LHCN-M2 (cell line): ENCODE results near the gene PLXNA4. TPM values are rescaled to one million over a fixed set of nuclear protein-coding genes. Genes with fewer than 3 reads are reported as not detected.

Experiments
- DNase-seq: peaks from one replicate; pipeline ENCODE4 v3.0.0-alpha.2; 2012; ENCODE audit warnings: low read depth
- total RNA-seq: library from RNA; depleted of rRNA; stranded (reverse); fragments of >200 nt; gene quantifications from 2 replicates; pipeline ENCODE4 v1.2.3, GENCODE V29; 2014

PLXNA4 gene
- total RNA-seq, 1 experiment from 2014 or later = not detected

- DNase-seq = no peak
These were observed 16.1 kb upstream of the PLXNA4 start for GRCh38 chr7:132592231-132592920.

DNA sequence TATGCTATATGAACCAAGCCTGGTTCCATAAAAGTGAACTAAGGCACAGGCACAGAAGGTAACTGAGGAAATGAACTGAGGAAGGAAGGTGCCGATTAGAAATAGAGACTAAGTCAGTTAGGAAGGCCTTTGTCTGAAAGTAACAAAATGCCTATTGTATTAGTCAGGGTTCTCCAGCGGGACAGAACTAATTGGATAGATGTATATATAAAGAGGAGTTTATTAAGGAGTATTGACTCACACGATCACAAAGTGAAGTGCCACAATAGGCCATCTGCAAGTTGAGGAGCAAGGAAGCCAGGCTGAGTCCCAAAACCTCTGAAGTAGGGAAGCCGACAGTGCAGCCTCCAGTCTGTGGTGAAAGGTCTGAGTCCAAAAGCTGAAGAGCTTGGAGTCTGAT, 13.9 kb upstream of the PLXNA4 start:
- DNase-seq = no peak

- DNase-seq = no peak
These were observed 12.3 kb upstream of the PLXNA4 start for GRCh38 chr7:132588596-132588995.

GRCh38 chr7:132584796-132585494, 8.7 kb upstream of the PLXNA4 start:
- no peak for DNase-seq

- no peak for DNase-seq
These were observed 5.2 kb upstream of the PLXNA4 start for GRCh38 chr7:132581431-132581830.

DNA sequence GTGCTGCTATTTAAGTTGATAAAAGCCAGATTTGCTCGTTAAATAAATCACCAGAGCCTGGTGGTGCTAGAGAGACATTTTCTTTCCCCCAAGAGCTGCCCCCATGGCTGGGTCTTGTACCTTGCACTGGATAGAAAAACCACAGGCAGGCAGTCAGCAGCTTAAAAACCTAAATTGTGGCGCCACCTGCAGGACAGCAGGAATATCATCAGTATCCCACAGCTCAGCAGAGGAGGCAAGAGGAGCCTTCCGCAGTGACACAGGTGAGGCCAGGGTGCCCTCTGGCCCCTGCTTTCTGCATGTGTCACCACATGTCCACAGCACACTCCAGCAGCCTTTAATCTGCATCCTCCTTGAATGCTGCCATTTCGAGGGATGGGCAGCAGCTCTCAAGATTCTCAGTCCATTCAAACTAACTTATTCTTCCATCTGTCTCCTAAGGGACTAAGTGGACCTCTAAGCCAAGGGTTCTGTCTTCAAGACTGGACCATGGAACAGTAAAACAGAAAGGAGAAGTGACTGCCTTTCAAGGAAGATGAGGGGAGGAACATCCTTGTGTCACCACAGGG, 4.5 kb upstream of the PLXNA4 start:
- DNase-seq = peak; percentile 61

GRCh38 chr7:132580277-132580676, 4.0 kb upstream of the PLXNA4 start:
- no peak for DNase-seq

DNA sequence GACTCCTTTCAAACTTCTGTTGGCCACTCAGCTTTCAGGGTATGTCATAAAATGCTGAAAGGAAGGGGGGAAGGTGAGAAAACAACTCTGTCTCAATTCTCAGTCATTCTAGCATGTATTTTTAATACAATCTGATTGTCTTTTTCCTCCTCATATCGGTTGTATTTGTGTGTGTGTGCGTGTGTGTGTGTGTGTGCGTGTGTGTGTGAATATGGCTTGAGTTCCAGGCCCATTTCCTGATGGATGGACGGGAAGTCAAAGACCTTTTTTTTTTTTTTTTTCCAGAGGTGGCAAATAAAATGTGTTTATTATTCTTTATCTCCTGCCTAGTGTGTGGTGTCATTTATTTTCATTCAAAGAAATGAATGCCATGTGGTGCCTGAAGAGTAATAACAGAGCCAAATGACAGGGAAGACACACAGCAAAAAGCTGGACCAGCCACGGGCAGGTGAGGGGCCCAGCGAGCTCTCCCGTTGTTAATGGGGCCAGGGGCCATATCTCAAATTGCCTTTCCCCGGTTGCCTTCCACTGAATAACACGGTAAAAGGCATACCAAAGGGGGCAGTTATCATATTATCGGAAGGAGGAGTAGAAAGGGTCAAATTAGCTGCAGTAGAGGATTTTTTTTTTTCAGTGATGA, 3.1 kb upstream of the PLXNA4 start:
- DNase-seq = no peak

- DNase-seq = no peak
These were observed 2.6 kb upstream of the PLXNA4 start for GRCh38 chr7:132578826-132579225.

GRCh38 chr7:132578050-132578370, 1.7 kb upstream of the PLXNA4 start:
- no peak for DNase-seq

DNA sequence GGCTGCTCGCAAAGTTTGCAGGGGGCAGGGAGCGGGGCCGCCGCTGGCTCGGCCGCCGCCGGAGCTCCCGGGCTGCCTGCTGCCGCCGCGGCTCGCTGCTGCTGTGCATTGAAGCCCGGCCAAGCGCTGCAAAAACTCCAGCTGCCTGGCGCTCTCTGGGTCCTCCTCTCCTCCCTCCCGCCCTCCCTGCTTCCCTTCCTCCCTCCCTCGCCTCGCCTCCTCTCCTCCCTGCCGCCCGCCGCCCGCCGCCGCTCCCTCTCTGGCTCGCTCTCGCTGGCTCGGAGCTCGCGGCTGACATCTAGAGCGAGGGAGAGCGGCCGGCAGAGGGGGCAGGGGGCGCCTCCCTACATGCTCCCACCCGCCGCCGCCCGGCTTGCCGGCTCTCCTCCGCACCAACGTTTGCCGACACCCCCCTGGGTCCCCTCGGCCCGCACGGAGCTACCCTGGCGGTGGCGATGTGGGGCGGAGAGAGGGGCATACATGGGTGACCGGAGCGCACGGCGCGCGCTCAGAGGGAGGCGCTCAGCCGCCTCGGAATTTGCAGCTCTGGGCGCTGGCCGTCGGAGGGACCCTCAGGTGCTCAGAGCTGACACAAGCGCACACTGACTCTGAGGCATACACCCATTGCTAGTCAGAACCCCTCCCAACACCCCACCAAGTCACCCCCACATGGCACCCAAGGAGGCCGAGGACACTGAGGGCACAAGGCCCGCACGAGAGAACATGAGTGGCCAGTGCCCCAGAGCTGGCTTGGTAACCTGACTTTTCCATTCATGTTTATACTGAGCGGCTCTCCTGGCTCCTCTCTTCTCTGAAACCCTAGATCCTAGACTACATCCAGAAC, 1.2 kb upstream of the PLXNA4 start:
- DNase-seq = peak; percentile 15

DNA sequence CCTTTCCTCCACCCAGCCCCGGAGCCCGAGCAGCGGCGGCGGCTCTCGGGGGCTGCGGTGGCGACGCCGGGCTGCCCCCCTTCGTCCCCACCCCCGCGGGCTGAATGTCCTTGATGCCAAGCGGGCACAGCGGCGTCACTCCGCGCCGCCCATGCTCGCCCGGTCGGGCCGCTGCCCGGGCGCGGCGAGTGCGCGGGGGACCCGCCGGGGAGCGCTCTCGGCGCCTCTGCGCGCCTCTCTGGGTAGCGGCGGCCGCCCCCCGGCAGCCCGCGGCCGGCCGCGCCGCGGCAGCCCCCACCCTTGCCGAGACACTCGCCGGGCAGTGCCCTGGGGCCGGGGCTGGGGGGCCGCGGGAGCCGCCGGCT, 433 bp upstream of the PLXNA4 start:
- DNase-seq = no peak

- peak; percentile 12 for DNase-seq
These were observed 770 bp downstream of the PLXNA4 start for GRCh38 chr7:132575419-132575981.

DNA sequence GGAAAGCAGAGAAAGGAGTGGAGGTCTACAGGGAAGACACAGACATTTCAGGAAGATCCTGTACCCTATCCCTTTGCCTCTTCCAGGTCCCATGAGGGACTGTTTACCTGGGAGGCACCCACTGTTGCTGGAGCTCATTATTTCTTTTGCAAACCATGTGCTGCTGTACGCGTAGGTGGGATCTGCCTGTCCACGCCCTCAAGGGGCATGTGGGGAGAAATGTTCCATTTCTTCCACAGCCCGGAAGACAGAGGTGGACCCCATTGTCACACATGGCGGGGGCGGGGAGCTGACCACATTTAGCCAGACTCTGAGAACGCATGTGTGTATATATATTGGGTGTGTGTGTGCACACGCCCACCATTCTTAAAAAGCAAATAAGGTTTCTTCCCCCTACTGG, 2.0 kb downstream of the PLXNA4 start:
- no peak for DNase-seq

GRCh38 chr7:132573251-132573955, 2.9 kb downstream of the PLXNA4 start:
- DNase-seq = no peak

DNA sequence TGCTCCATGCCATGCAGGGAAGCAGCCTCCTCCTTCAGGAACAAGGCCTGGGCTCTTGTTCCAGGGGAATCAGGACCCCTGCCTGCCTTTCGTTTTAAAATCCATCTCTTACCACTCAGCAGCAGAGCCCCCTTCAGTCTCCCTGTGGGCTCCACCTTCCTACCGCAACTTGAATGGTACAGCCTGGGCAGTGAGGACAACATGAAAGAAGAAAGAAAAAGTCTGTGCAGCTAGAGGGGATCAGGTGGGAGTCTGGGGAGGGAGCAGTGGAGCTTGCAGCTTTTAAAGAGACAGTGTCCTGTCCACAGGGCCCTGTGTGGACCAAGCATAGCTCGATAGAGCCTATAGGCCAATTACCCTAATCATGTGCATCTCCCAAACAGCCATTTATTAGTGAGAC, 3.7 kb downstream of the PLXNA4 start:
- DNase-seq = no peak

GRCh38 chr7:132571970-132572369, 4.3 kb downstream of the PLXNA4 start:
- no peak for DNase-seq

- DNase-seq = no peak
These were observed 6.2 kb downstream of the PLXNA4 start for GRCh38 chr7:132569884-132570614.

- no peak for DNase-seq
These were observed 7.3 kb downstream of the PLXNA4 start for GRCh38 chr7:132568962-132569361.

DNA sequence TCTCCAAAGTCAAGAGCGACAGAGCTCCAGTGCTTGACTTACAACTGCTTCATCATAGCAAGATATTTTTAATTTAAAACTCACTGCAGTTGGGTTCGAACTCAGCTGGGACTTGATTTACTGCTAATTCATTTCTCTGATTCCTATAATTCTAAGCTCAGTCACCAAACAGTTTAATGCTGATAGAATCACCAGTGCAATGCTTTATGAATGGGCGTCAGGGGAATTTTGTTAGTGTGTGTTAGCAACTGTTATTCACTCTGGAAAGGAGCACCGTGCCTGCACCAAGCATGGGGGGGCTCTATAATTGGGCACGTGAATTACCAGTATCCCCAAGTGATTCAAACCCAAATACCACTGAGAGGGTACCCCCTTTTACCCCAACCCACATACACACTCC, 10.4 kb downstream of the PLXNA4 start:
- DNase-seq = no peak
